HG03378 (cell line): Measurements from ENCODE around the gene METTL1.
A peak's percentile ranks its signal among the peaks of the same experiment; 100 is the strongest.

Experiments
- ATAC-seq: cut with Tn5 transposase; IDR thresholded peaks from one replicate; pipeline ENCODE4 v1.9.1; 2021; ENCODE audit warnings: mild to moderate bottlenecking, moderate library complexity; ENCODE audit not compliant: unreplicated experiment

METTL1 gene

DNA sequence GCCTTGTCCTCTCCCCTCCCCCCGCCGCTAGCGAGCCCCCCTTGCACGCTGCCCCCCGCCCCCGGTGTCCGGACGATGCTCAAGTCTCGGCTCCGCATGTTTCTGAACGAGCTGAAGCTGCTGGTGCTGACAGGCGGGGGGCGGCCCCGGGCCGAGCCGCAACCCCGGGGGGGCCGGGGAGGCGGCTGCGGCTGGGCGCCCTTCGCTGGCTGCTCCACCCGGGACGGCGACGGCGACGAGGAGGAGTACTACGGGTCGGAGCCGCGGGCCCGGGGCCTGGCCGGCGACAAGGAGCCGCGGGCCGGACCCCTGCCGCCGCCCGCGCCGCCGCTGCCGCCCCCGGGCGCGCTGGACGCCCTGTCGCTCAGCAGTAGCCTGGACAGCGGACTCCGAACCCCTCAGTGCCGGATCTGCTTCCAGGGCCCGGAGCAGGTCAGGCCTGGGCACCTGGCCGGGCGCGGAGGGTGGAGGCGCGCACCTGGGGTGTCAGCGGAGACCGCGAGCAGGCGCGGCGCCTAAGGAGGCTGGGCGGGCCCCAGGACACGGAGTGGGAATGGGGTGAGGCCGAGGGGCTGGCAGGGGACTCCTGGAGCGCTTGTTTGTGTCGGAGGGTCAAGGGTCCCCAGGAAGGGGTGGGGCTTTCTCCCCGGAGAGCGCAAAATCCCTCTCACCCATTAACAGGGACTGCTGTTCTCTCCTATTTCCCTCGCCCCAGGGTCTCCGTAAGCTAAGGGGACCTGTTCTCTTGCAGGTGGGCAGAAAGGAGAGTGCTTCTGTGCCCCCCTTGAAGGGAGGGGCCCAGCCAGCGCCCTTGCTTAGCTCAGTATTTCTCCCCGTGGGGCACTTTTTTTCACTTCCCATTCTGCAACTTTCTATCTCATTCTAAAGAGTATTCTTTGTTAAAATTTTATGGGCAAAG is 16.2 kb downstream of the METTL1 start:
- no peak for ATAC-seq

DNA sequence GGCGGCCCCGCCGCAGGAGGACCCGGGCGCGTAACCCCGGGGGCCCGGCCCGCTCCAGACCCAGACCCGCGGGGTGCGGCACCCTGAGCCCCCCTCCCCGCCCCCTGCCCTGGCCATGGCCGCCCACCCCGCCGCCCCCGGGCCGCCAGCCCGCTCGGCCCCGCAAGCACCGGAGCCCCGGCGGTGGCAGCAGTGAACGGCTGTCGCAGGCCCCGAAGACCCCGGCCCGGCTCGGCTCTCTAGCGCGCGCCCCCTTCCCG is 16.8 kb downstream of the METTL1 start:
- no peak for ATAC-seq

DNA sequence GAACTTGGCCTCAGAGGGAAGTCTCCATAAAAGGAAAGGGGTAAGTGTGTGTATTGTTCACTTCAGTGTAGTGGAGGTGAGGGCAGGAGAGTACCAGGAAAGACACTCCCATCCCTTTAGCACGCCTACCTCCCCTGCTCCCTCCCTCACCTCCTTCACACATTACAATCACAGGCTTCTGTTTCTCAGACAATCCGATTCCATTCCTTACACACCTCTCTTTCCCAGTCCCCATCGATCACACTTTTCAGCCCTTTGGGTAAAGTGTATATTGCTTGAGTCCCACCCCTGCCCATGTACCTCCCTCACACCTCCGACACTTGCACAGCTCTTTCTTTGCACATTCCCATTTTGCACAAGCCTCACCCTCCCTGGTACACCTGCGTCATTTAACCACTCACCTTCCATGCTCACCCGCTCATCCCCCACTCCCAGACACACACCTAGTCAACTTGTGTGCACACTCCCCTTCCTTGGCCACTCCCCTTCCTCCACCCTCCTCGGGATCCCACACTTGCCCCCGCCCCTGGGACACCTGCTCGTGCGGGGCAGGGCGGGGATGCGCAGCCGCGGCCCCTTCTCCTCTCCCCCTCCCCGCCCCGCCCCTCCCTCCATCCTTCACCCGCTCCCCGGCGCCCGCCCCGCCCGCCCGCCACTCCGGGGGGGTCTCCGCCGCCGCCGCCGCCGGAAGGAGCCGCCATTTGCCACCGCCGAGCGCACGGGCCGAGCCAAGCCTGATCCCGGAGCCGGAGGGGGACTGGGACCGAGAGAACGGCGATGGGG is 17.3 kb downstream of the METTL1 start, which contains the start of gene MARCHF9:
MARCHF9 (plus strand) TSS at position 693 of the 783 bp plus-strand sequence. CDS start 426 bp downstream, outside the sequence.
- no peak for ATAC-seq

DNA sequence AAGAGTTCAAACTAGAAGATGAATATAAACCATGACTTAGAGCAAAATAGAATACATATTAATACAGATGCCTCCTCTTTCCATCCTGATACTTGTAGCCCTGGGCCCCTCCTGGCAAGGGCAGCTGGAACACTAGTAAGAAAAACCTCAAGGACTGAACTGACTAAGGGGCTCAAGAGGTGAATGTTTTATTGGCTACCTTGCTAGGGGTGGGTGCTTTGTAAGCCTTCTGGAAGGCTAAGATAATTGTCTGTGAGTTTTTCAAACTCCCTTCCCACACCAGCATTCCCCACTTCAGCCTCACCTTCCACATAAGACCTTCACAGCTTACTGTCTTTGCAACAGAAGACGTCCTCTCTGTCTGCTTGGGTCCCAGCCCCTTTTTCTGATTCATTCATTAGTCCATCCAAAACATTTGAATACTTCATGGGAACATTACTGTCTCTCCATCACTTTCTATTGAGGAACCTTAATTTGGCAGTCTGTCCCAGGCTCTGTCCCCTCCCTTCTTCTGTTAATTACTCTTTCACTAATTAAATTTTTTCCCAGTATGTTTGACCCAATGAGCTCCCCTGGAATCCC is 18.1 kb downstream of the METTL1 start:
- ATAC-seq: no peak

DNA sequence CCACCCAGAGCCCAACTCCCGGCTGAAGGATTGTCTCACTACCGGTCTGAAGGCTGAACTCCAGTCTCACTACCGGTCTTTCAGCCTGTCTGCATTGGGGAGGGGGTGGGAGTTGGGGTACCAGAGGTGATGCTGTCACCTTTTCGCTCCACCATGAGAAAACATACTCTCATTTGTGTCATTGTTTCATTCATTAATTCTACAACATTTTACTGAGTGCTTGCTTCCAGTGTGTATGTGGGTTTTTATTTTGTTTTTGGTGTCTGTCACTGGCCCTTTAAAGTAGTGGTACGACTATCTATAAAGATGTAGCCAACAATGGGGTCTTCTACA is 19.3 kb downstream of the METTL1 start:
- no peak for ATAC-seq

DNA sequence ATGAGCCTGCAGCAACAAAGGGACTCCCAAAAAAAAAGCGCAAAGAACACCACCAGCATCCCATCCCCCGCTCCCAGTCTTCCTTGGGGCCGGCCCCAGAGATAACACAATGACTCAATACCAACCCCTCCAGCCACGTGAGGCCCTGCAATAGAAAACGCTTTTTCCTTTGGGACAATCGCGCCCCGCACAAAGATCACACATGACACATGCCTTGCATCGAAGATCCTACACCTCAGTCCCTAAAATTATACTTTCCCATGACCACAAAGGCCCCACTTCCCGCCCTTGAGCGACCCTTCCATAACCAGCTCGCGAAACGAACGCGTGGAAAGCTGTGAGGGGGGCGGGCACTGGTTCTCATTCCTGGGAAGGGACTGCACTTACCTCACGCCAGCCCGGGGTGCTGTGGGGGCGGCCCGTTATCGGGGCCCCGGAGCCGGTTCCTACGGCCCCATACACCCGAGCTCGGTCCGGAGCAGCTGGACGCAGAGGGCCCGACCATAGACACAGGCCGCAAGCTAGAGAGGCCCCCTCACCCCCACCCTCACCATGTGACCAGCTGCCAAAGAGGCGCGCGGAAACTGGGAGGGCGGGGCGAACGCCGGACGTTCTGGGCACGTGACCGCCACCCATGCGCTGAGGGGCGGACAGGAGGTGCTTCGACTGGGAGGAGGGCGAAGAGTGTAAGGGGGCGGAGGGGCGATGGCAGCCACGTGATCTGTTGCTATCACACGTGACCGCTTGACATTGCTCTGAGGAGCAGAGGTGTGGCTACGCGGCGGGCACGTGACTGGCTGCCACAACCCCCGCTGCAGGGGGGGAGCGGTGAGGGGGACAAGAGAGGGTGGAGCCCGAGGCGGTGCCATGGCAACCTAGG is 19.9 kb downstream of the METTL1 start, which contains the start of gene CDK4:
CDK4 (minus strand) TSS at position 523 of the 880 bp plus-strand sequence. CDS start 593 bp downstream, outside the sequence.
- peak; percentile 70 for ATAC-seq

DNA sequence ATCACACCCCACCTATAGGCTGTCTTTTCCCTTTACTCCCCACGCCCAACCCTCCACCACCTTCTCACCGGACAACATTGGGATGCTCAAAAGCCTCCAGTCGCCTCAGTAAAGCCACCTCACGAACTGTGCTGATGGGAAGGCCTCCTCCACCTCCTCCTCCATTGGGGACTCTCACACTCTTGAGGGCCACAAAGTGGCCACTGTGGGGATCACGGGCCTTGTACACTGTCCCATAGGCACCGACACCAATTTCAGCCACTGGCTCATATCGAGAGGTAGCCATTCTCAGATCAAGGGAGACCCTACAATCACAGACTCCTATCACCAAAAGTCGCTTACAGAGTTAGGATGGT is 20.5 kb downstream of the METTL1 start:
- ATAC-seq: no peak

DNA sequence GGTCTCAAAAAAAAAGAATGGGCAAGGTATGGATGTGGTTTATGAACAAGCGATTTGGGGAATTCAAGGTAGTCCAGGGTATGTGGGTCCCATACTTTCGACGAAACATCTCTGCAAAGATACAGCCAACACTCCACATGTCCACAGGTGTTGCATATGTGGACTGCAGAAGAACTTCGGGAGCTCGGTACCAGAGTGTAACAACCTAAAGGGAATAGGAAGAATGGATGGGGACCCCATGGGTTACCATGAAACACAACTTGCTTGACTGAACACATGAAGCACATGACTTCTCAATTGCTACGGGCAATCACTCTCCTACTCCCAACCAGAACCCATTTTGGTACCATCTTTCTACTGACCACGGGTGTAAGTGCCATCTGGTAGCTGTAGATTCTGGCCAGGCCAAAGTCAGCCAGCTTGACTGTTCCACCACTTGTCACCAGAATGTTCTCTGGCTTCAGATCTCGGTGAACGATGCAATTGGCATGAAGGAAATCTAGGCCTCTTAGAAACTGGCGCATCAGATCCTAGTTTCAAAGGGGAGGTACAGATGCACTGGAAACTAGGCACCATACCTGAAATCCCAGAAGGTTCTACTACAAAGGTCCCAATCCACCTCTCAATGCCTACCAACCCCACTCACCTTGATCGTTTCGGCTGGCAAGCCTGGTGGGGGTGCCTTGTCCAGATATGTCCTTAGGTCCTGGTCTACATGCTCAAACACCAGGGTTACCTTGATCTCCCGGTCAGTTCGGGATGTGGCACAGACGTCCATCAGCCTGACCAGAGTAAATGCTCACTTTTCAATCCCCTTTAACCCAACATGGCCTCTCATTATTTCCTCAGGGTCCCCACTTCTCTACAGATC is 21.1 kb downstream of the METTL1 start:
- ATAC-seq: no peak

DNA sequence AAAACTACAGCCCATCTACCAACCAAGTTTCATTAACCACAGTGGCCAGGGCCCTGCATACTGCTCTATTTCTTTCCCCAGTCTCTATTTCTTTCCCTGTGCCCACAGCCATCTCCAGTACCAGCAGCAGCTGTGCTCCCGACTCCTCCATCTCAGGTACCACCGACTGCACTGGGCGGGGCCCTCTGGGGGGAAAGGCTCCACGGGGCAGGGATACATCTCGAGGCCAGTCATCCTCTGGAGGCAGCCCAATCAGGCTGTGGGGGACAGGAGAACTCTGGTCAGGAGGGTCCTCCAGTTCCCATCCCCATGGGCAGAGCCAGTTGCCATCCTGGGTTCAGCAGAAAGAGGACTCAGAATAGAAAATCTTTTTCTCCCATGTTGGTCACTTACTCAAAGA is 22.8 kb downstream of the METTL1 start:
- ATAC-seq: no peak

DNA sequence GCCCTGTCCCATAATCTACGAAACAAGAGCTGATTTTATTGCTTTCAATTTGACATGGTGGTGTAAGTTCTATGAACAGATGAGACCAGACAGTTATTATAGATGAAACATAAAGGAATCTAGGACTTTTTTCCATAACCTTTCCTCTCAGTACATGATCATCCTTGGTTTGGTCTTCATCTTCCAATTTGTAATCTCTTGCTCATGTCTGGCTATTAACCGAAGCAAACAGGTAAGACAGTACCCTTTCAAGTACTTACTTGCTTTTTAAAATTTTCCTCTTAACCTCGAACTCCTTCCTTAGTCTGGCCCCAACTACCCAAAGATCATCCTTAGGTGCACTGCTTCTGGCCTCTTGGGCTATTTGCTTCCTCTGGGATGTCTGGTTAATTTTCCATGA is 25.9 kb downstream of the METTL1 start:
- no peak for ATAC-seq

DNA sequence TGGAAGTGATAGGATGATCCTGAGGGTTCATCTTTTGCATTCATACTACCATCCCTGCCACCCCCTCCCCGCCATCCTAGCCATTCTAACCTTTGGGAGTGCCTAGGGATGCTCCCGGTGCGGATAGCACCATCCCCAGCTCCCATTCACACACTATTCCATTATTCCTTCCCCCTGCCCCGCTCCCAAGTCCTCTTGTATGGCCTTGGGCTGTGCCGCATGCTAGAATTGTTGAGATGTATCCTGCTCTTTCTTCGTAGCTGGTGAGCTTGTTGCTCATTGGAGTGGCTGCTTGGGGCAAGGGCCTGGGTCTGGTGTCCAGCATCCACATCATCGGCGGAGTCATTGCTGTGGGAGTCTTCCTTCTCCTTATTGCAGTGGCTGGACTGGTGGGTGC is 26.4 kb downstream of the METTL1 start:
- ATAC-seq: no peak

DNA sequence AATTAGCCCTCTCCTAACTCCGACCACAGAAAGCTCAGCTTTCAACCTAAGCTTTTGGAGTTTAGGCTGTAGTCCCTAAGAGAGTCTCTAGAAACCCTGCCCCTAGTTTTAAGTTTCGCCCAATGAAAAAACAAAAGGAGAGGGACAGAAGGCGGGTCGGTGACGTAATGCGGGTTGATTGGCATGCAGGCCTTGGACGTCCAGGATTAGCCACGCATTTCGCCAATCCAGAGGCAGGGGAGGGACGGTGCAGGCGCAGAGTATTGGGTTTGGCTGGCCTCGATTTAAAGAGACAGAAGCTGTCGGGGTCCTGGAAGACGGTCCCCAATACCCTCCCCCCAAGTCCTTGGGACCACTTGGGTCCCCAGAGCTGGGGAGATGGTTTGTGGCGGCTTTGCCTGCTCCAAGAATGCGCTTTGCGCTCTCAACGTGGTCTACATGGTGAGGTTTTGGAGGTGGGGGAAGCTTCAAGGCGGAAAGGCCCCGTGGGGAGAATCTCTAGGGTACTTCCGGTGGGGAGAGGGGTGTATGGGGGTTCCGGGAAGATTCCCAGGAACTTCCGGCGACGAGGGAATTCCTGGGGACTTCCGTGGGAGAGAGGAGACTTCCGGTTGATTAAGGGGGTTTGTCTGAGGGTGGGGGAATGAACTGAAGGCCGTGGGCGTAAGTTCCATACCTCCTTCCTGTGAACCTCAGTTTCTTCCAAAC is 27.0 kb downstream of the METTL1 start, which contains the start of gene TSPAN31:
TSPAN31 (plus strand) TSS at position 263 of the 708 bp plus-strand sequence; CDS start at position 379, 116 bp downstream.
- peak; percentile 77 for ATAC-seq

DNA sequence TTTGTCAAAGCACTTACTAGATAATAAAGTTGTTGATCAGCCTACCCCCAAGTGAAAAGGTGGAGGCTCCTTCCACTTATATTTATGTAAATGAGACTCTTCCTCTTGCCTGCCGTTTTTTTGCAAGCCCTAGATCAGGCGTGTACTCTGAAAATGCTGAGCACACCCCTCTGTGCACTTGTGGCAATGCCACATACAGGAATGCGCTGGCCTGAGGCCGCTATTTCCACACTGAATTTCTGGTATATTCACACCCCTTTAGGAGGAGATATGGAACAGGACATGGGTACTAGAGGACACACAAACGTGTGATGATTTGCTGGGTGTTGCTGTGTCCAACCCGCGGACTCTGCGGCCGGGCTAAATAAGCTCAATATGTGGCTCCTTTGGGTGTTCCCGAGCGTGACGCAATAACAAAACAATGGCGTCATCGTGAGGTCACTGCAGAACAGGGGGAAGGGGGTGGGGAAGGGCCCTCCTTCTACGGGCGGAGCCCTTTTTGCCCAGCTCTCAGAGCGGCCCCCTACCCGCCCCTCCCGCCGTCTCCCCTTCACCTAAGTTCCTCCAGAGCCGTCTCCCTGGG is 27.6 kb downstream of the METTL1 start:
- peak; percentile 20 for ATAC-seq

DNA sequence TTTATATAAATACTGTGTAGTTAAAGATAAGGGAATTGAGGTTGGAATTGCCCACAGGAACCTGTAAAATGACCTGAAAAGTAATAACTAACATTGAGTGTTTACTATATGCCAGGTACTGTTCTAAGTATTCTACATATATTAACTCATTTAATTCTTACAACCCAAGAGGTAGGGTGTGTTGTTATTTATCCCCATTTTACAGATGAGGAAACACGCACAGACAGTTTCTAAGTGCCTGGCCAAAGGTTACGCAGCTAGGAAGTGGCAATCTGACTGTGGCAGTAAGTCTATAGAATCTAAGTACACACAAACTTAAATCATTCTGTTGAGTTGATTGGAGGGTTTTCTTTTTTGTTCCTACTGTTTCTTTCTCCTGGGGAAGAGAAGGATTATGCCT is 28.1 kb downstream of the METTL1 start:
- no peak for ATAC-seq

DNA sequence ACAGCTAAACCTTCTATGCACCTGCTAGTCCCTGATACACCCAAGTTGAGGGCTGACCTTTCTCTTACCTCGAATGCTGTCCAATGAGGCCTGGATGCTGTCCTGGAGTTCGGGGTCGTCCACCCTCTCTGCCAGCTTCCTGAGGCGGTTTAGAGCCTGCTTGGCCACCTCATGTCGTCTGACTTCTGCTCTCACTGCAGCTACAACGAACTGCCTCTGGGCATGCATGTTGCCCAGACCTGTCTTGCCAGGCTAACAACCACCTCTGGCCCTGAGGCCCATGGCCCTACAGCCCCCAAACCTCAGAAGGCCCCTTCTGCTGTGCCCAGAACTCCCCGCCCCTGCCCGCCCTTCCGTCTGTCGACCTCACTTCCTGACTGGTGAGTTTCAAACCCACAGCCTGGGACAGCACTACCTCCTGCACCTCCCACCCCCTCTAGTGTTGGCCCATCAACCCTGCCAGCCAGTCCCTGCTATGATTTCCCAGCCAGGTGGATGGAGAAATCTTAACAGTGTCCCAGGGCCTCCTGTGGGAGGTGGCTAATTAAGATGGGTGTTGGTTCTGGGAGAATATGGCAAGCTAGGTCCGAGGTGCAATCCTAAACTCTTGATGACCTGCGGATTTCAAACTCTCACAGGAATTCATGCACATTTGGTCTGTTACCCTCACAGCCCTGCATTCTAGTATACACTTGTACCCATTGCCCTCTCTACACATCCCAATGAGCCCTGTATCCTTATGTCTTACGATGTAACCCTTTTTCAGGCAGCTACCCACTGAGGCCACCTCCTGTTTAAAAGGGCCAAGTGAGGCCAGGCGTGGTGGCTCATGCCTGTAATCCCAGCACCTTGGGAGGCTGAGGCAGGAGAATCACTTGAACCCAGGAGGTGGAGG is 29.8 kb downstream of the METTL1 start:
- ATAC-seq: peak; percentile 56

DNA sequence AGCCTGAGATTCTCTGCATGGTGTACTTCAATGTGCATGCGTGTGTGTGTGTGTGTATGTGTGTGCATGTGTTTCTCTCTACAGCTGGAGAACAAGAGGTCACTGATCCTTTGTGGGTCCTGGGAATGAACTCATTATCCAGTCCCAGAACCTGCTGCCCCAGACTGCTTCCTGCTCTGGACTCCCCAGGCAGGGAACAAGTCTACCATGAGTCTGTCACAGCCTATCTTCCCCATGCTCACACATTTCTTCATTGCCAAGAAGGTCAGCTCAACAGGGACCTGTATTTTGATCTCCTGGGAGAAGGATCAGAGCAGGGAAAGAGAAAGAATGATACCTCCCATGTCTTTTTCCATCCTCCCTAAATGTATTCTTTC is 30.5 kb downstream of the METTL1 start:
- no peak for ATAC-seq

DNA sequence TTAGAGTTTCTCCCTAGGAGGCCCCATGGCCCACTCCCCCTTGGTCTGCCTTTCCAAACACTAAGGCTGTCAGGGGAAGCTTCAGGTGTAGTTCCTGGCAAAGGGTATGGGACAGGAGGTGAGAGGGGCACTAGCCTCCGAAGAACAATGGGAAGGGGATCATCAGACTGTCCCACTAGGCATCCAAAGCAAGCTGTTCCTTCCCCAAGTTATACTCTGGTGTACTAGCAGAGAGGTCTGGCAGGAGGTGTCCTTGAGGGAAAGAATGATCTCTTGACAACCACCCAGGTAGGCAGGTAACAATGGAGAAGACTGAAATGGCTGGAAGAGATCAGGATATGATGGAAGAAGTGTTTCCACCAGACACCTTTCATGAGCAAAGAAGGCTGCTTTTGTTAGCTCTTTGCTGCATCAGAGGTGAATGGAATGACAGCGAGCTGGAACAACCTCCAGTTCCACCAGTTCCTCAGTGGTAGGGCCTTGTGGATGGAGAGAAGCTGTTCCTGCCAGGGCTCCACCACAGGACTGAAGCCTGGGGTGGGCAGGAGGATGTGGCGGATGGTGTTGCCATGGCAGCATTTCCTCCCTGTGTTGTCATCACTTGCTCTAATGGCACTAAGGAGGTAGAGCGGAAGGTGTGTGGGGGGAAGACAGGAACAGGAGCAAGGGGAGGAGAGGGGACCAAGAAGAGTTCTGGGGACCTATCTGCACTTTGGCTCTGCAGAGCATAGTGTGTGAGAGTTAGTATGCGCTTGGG is 31.1 kb downstream of the METTL1 start:
- peak; percentile 60 for ATAC-seq
